OCI-LY1 (cell line): ENCODE data around the gene MAP3K1.

Experiments
- H2AFZ ChIP-seq: fragments of 200-600 bp; sonication (generic), shearing (Covaris generic); 2 replicates; pipeline ENCODE4 v1.6.0; 2014; ENCODE audit warnings: antibody characterized with exemption, mild to moderate bottlenecking, low read length
- H3F3A ChIP-seq: fragments of 200-600 bp; sonication (generic), shearing (Covaris generic); 2 replicates; pipeline ENCODE4 v1.6.0; 2014; ENCODE audit warnings: mild to moderate bottlenecking, antibody characterized with exemption, low read length, moderate library complexity; ENCODE audit not compliant: insufficient read depth
- H3K27ac ChIP-seq: fragments of 200-600 bp; sonication (generic); 2 replicates; pipeline ENCODE4 v1.5.1; 2014; ENCODE audit warnings: low read length, mixed run types, mild to moderate bottlenecking, low read depth; ENCODE audit not compliant: poor library complexity, severe bottlenecking
- H3K27me3 ChIP-seq: fragments of 200-600 bp; sonication (generic); 2 replicates; pipeline ENCODE4 v1.6.0; 2014; ENCODE audit warnings: antibody characterized with exemption, mild to moderate bottlenecking, low read length, moderate library complexity; ENCODE audit not compliant: insufficient read depth
- H3K36me3 ChIP-seq: fragments of 200-600 bp; sonication (generic); 2 replicates; pipeline ENCODE4 v1.6.1; 2014; ENCODE audit warnings: mild to moderate bottlenecking, antibody characterized with exemption, low read length, moderate library complexity, mixed read lengths; ENCODE audit not compliant: insufficient read depth
- H3K4me1 ChIP-seq: fragments of 200-600 bp; sonication (generic); 2 replicates; pipeline ENCODE4 v1.5.1; 2014; ENCODE audit warnings: mild to moderate bottlenecking, low read length, moderate library complexity; ENCODE audit not compliant: insufficient read depth, severe bottlenecking
- H3K4me2 ChIP-seq: fragments of 200-600 bp; sonication (generic), shearing (Covaris generic); 2 replicates; pipeline ENCODE4 v1.6.1; 2014; ENCODE audit warnings: low read length
- H3K4me3 ChIP-seq: fragments of 200-600 bp; sonication (generic); 2 replicates; pipeline ENCODE4 v1.5.1; 2014; ENCODE audit warnings: low read length, low read depth, mild to moderate bottlenecking, mixed read lengths; ENCODE audit not compliant: poor library complexity, severe bottlenecking
- H3K79me2 ChIP-seq: fragments of 200-600 bp; shearing (Covaris generic); 2 replicates; pipeline ENCODE4 v1.6.1; 2016; ENCODE audit warnings: mixed run types, low read length, mixed read lengths; ENCODE audit not compliant: insufficient read depth
- H3K9ac ChIP-seq: fragments of 200-600 bp; sonication (generic), shearing (Covaris generic); 2 replicates; pipeline ENCODE4 v1.6.1; 2014; ENCODE audit warnings: mild to moderate bottlenecking, low read length, mixed read lengths
- H3K9me2 ChIP-seq: fragments of 200-600 bp; sonication (generic), shearing (Covaris generic); 2 replicates; pipeline ENCODE4 v1.6.1; 2014; ENCODE audit warnings: low read depth, mild to moderate bottlenecking, low read length, mixed read lengths
- H3K9me3 ChIP-seq: fragments of 200-600 bp; shearing (Covaris generic); 2 replicates; pipeline ENCODE4 v1.6.1; 2014; ENCODE audit warnings: low read length, mixed read lengths
- H4K20me1 ChIP-seq: fragments of 200-600 bp; sonication (generic), shearing (Covaris generic); 2 replicates; pipeline ENCODE4 v1.6.0; 2016; ENCODE audit warnings: mild to moderate bottlenecking, low read length; ENCODE audit not compliant: insufficient read depth
- CTCF ChIP-seq: fragments of 200-600 bp; sonication (generic), shearing (Covaris generic); IDR thresholded peaks from 2 replicates; pipeline ENCODE4 v1.5.1; 2017; ENCODE audit warnings: mild to moderate bottlenecking, antibody characterized with exemption, low read length, moderate library complexity, mixed read lengths
- EZH2 ChIP-seq: fragments of 200-600 bp; sonication (generic), shearing (Covaris generic); IDR thresholded peaks from 2 replicates; pipeline ENCODE4 v1.8.0; 2017; ENCODE audit warnings: borderline replicate concordance, mixed run types, mild to moderate bottlenecking, antibody characterized with exemption, low read length, moderate library complexity, mixed read lengths

The MAP3K1 gene

GRCh38 chr5:56896763-56897162 lies 81.4 kb downstream of the MAP3K1 start:
- Histone ChIP-seq H3K27me3 (no peaks in the 10 kb centered on the region), H2AFZ (no peak overlapping the region), H3K79me2 (no peaks in the 10 kb centered on the region), H3K9me2 (no peaks in the 10 kb centered on the region), H3K4me3 (no peak overlapping the region), H3F3A (no peaks in the 10 kb centered on the region; the same call in 1 of the 2 replicates), H3K9ac (no peak overlapping the region), H4K20me1 (no peaks in the 10 kb centered on the region), H3K36me3 (peaks cover 39% of the 10 kb centered on the region), H3K4me2 (no peak overlapping the region), H3K4me1 (peaks cover 10% of the 10 kb centered on the region), H3K9me3 (no peaks in the 10 kb centered on the region), H3K27ac (no peak overlapping the region)
- no peak for TF ChIP-seq CTCF
- TF ChIP-seq EZH2 = no peak

- peaks cover 10% of the 10 kb centered on the region for H3K4me1 ChIP-seq
- H3K9me3 ChIP-seq = no peaks in the 10 kb centered on the region
- no peak overlapping the region for H3K27ac ChIP-seq
- TF ChIP-seq EZH2 (no peak), CTCF (no peak)
- no peaks in the 10 kb centered on the region for H4K20me1 ChIP-seq
- H3K27me3 ChIP-seq = no peaks in the 10 kb centered on the region
- H3K36me3 ChIP-seq = peaks cover 31% of the 10 kb centered on the region
- H3F3A ChIP-seq = no peaks in the 10 kb centered on the region; the same call in 1 of the 2 replicates
- no peak overlapping the region; the same call in 1 of the 2 replicates for H3K4me2 ChIP-seq
- no peak overlapping the region for H3K9ac ChIP-seq
- no peaks in the 10 kb centered on the region for H3K9me2 ChIP-seq
- H2AFZ ChIP-seq = no peak overlapping the region
- no peaks in the 10 kb centered on the region for H3K79me2 ChIP-seq
- H3K4me3 ChIP-seq = no peak overlapping the region
These were observed 82.9 kb downstream of the MAP3K1 start for GRCh38 chr5:56898213-56898612.

- Histone ChIP-seq H3K4me2 (no peak overlapping the region), H3F3A (no peaks in the 10 kb centered on the region; the same call in 1 of the 2 replicates), H3K4me3 (no peak overlapping the region), H3K9me2 (no peaks in the 10 kb centered on the region), H4K20me1 (no peaks in the 10 kb centered on the region), H3K9me3 (no peaks in the 10 kb centered on the region), H3K4me1 (peaks cover 10% of the 10 kb centered on the region), H3K36me3 (peaks cover 10% of the 10 kb centered on the region), H3K9ac (no peak overlapping the region), H3K27me3 (no peaks in the 10 kb centered on the region; the same call in 1 of the 2 replicates), H3K79me2 (no peaks in the 10 kb centered on the region), H3K27ac (no peak overlapping the region), H2AFZ (no peak overlapping the region)
- TF ChIP-seq EZH2 = no peak
- no peak for TF ChIP-seq CTCF
These were observed 85.0 kb downstream of the MAP3K1 start for GRCh38 chr5:56900395-56900794.
